Keratinocyte (primary cell): Measurements from ENCODE around the gene ZBTB43.

Experiments used
- CTCF ChIP-seq, 3 experiments: IDR thresholded peaks in 1 of 3; conservative IDR thresholded peaks in 1 of 3; optimal IDR thresholded peaks in 1 of 3; 2 replicates in 2 of 3; 3 replicates in 1 of 3; pipeline versions ENCODE3 to v1.5.1; 2011; ENCODE audit warnings: low read length in 3 of 3, mild to moderate bottlenecking in 3 of 3, moderate library complexity in 2 of 3, control low read depth in 1 of 3, inconsistent platforms in 1 of 3; ENCODE audit not compliant: insufficient read depth in 2 of 3; ENCODE audit errors: extremely low read depth in 1 of 3
- EZH2 ChIP-seq: IDR thresholded peaks from one replicate; pipeline ENCODE4 v1.6.1; 2012; ENCODE audit warnings: inconsistent platforms, mild to moderate bottlenecking, low read length, moderate library complexity

GRCh38 chr9:126883636-126884035, 78.8 kb downstream of the ZBTB43 start:
- TF ChIP-seq CTCF (optimal IDR thresholded peaks at IDR 0.05 in 1 of 3, IDR thresholded peaks at IDR 0.05 in 1 of 3, conservative IDR thresholded peaks at IDR 0.05 in 1 of 3; ENCODE audit: extremely low read depth in 1 of 3, insufficient read depth in 2 of 3, low read length in 3 of 3): no peak
- no peak for TF ChIP-seq EZH2
